SU-DHL-6 (cell line): ENCODE results near the gene DAZAP2.
"Not testable (repeated sequence)": the region's sequence is repeated elsewhere in the genome, so short reads cannot be mapped to it uniquely, and the experiment has no call there.

Experiments used
- H2AFZ ChIP-seq: fragments of 200-600 bp; sonication (generic); 2 replicates; pipeline ENCODE4 v1.6.1; 2014; ENCODE audit warnings: low read depth, mild to moderate bottlenecking, moderate library complexity, mixed read lengths, antibody characterized with exemption, low read length; ENCODE audit not compliant: severe bottlenecking
- H3F3A ChIP-seq: fragments of 200-600 bp; shearing (Covaris generic); 2 replicates; pipeline ENCODE4 v1.6.0; 2016; ENCODE audit warnings: antibody characterized with exemption, mild to moderate bottlenecking; ENCODE audit not compliant: insufficient read depth
- H3K27ac ChIP-seq: fragments of 200-600 bp; sonication (generic); 2 replicates; pipeline ENCODE4 v1.5.1; 2016; ENCODE audit warnings: low read depth, mild to moderate bottlenecking, low read length, moderate library complexity, mixed read lengths
- H3K27me3 ChIP-seq: fragments of 200-600 bp; sonication (generic), shearing (Covaris generic); 2 replicates; pipeline ENCODE4 v1.6.0; 2014; ENCODE audit warnings: mild to moderate bottlenecking, low read length
- H3K36me3 ChIP-seq: fragments of 200-600 bp; sonication (generic); 2 replicates; pipeline ENCODE4 v1.6.1; 2014; ENCODE audit warnings: mild to moderate bottlenecking, low read length, mixed read lengths
- H3K4me2 ChIP-seq: fragments of 300-600, 200-600 bp; shearing (Covaris generic), sonication (generic); 2 replicates; pipeline ENCODE4 v1.6.0; 2014; ENCODE audit warnings: low read length, low read depth, mild to moderate bottlenecking; ENCODE audit not compliant: poor library complexity, severe bottlenecking
- H3K4me3 ChIP-seq: fragments of 200-600 bp; sonication (generic); 2 replicates; pipeline ENCODE4 v1.5.1; 2014; ENCODE audit warnings: antibody characterized with exemption, low read length, mild to moderate bottlenecking, mixed read lengths; ENCODE audit not compliant: insufficient read depth, poor library complexity, severe bottlenecking
- H3K79me2 ChIP-seq: fragments of 200-600 bp; sonication (generic); 2 replicates; pipeline ENCODE4 v1.6.1; 2014; ENCODE audit warnings: mild to moderate bottlenecking, low read length, moderate library complexity; ENCODE audit not compliant: insufficient read depth
- H3K9ac ChIP-seq: fragments of 200-600 bp; sonication (generic); 2 replicates; pipeline ENCODE4 v1.7.0; 2014; ENCODE audit warnings: mild to moderate bottlenecking, low read length
- H3K9me2 ChIP-seq: fragments of 200-600 bp; sonication (generic); replicated peaks from 2 replicates; pipeline ENCODE4 v1.6.1; 2014; ENCODE audit warnings: low read length; ENCODE audit not compliant: insufficient read depth
- H3K9me3 ChIP-seq: fragments of 200-600 bp; sonication (generic); 2 replicates; pipeline ENCODE4 v1.6.1; 2014; ENCODE audit warnings: low read length, mixed read lengths; ENCODE audit not compliant: insufficient read depth
- H4K20me1 ChIP-seq: fragments of 200-600 bp; sonication (generic); 2 replicates; pipeline ENCODE4 v1.6.1; 2014; ENCODE audit warnings: low read depth, mild to moderate bottlenecking, antibody characterized with exemption, low read length, moderate library complexity, mixed read lengths
- TF ChIP-seq, protein P1 (sequence below): fragments of 200-600 bp; sonication (generic); IDR thresholded peaks from one replicate; pipeline ENCODE4 v1.5.1; 2017; ENCODE audit warnings: antibody characterized with exemption, mild to moderate bottlenecking, low read length, moderate library complexity; ENCODE audit not compliant: insufficient read depth, poor library complexity, severe bottlenecking

DAZAP2 gene

DNA sequence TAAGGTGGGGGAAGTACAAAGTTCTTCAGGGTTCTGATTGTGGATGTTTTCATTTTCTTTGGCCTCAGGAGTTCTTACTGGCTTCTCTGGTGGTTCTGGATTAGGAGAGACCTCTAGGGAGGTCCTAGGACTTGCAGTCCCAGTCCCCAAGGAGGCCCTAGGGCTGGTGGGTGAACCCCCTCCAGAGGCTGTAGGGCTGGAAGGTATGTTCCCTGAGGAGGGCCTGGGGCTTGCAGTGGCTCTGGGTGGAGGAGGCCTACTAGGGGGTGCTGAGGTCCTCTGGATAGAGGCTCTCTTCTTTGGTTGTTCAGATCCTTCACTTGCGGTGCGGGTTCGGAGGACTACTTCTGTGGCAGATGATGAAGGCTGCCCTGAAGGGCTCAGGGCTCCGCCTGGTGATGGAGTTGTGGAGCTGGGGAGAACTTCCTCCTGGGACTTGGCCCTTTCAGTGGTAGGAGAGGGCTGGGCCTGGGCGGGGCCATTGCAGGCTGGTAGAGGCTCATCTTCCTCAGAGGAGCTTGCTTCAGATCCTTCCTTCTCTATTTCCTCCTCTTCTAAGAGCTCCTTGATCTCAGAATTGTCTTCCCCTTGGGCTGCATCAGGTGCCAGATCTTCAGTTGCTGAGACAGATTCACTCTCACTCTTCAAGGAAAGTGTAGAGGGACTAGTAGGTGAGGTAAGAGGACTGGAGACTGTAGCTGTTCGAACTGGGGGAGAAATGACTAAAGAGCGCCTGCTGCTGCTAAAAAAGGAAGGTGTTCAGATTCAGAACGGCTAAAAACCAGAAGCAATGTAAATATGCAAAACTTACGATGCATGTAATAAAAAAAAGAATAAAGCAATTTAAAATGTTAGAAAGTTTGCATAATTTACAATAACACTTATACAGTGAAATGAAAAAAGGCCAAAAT lies 53.2 kb downstream of the DAZAP2 start:
- Histone ChIP-seq H3K4me2 (peak overlapping the region; percentile 23), H2AFZ (peak overlapping the region; percentile 83)
- not testable (repeated sequence) for H3K9ac ChIP-seq, H3F3A ChIP-seq, H3K9me2 ChIP-seq, H3K79me2 ChIP-seq, H3K36me3 ChIP-seq, H4K20me1 ChIP-seq, H3K27me3 ChIP-seq, H3K9me3 ChIP-seq, H3K4me3 ChIP-seq, H3K27ac ChIP-seq
- TF ChIP-seq, protein P1, sequence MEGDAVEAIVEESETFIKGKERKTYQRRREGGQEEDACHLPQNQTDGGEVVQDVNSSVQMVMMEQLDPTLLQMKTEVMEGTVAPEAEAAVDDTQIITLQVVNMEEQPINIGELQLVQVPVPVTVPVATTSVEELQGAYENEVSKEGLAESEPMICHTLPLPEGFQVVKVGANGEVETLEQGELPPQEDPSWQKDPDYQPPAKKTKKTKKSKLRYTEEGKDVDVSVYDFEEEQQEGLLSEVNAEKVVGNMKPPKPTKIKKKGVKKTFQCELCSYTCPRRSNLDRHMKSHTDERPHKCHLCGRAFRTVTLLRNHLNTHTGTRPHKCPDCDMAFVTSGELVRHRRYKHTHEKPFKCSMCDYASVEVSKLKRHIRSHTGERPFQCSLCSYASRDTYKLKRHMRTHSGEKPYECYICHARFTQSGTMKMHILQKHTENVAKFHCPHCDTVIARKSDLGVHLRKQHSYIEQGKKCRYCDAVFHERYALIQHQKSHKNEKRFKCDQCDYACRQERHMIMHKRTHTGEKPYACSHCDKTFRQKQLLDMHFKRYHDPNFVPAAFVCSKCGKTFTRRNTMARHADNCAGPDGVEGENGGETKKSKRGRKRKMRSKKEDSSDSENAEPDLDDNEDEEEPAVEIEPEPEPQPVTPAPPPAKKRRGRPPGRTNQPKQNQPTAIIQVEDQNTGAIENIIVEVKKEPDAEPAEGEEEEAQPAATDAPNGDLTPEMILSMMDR: peak; percentile 10
